ENCODE measurements around the gene MARCHF7. TPM values are rescaled to one million over a fixed set of nuclear protein-coding genes. Genes with fewer than 3 reads are reported as not detected.
"Not testable (repeated sequence)": the region's sequence is repeated elsewhere in the genome, so short reads cannot be mapped to it uniquely, and the experiment has no call there.

Gene MARCHF7
- total RNA-seq, 4 donors from 2014 or later, result 101 to 132 (median 103) TPM

GRCh38 chr2:159738509-159739390, 26.4 kb downstream of the MARCHF7 start:
- H3K27me3 ChIP-seq, result no peaks in the 10 kb centered on the region
- WGBS, 2 donors, result 83 to 90% methylated on average over 7 to 13 of the region's 15 CpGs
- no peaks in the 10 kb centered on the region for H3K9me3 ChIP-seq
- intact Hi-C loops (cut with DNase I), result no loop called here
- DNase-seq, result no peak
- no peak for TF ChIP-seq POLR2A (IDR thresholded peaks at IDR 0.05)
- TF ChIP-seq CTCF (IDR thresholded peaks at IDR 0.05), result no peak
- no peak overlapping the region for H3K27ac ChIP-seq
- no peak overlapping the region for H3K4me3 ChIP-seq
- H3K4me1 ChIP-seq, result peaks cover 0 to 34% (median 9%) of the 10 kb centered on the region in 3 donors
- peaks cover 0 to 94% (median 23%) of the 10 kb centered on the region in 3 donors for H3K36me3 ChIP-seq

GRCh38 chr2:159742846-159743245, 30.5 kb downstream of the MARCHF7 start:
- Histone ChIP-seq H3K27me3 (no peaks in the 10 kb centered on the region), H3K36me3 (peaks cover 3 to 94% (median 34%) of the 10 kb centered on the region in 3 donors), H3K4me1 (no peaks in the 10 kb centered on the region), H3K9me3 (no peaks in the 10 kb centered on the region), H3K27ac (no peak overlapping the region), H3K4me3 (no peak overlapping the region)
- DNase-seq, result no peak
- 84 to 90% methylated on average over 6 of the region's 6 CpGs for WGBS, 2 donors
- intact Hi-C loops (cut with DNase I), result no loop called here
- TF ChIP-seq CTCF (IDR thresholded peaks at IDR 0.05), result no peak
- TF ChIP-seq POLR2A (IDR thresholded peaks at IDR 0.05), result no peak

- WGBS, 2 donors, result 60 to 63% methylated on average over 3 of the region's 3 CpGs
- Histone ChIP-seq H3K9me3 (no peaks in the 10 kb centered on the region), H3K36me3 (peaks cover 13 to 94% (median 35%) of the 10 kb centered on the region in 3 donors), H3K27ac (no peak overlapping the region), H3K4me1 (no peaks in the 10 kb centered on the region), H3K4me3 (no peak overlapping the region), H3K27me3 (no peaks in the 10 kb centered on the region)
- intact Hi-C loops (cut with DNase I), result no loop called here
- no peak for TF ChIP-seq CTCF (IDR thresholded peaks at IDR 0.05)
- no peak for TF ChIP-seq POLR2A (IDR thresholded peaks at IDR 0.05)
- no peak for DNase-seq
Measured at GRCh38 chr2:159744363-159744762, 32.1 kb downstream of the MARCHF7 start.

DNA sequence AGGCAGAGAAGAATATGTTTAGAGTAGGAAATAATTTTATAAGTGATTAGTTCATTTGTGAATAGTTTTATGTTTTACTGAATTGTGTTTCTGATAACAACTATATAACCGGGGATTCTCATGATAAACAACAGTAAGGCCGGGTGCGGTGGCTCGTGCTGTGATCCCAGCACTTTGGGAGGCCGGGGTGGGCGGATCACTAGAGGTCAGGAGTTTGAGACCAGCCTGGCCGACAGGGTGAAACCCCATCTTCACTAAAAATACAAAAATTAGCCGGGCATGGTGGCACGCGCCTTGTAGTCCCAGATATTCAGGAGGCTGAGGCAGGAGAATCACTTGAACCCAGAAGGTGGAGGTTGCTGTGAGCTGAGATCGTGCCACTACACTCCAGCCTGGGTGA, 32.9 kb downstream of the MARCHF7 start:
- H3K27me3 ChIP-seq; intact Hi-C loops (cut with DNase I); H3K4me1 ChIP-seq; H3K27ac ChIP-seq; H3K9me3 ChIP-seq; H3K4me3 ChIP-seq; DNase-seq: not testable (repeated sequence)
- 95 to 97% methylated on average over 10 to 11 of the region's 11 CpGs for WGBS, 2 donors
- H3K36me3 ChIP-seq, result peaks cover 13 to 97% (median 40%) of the 10 kb centered on the region in 3 donors

DNA sequence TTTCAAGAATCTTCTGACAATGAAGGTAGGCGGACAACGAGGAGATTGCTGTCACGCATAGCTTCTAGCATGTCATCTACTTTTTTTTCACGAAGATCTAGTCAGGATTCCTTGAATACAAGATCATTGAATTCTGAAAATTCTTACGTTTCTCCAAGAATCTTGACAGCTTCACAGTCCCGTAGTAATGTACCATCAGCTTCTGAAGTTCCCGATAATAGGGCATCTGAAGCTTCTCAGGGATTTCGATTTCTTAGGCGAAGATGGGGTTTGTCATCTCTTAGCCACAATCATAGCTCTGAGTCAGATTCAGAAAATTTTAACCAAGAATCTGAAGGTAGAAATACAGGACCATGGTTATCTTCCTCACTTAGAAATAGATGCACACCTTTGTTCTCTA, 35.8 kb downstream of the MARCHF7 start:
- no peak for TF ChIP-seq CTCF (IDR thresholded peaks at IDR 0.05)
- TF ChIP-seq POLR2A (IDR thresholded peaks at IDR 0.05), result no peak
- peaks cover 13 to 98% (median 36%) of the 10 kb centered on the region in 3 donors for H3K36me3 ChIP-seq
- no peak overlapping the region for H3K4me3 ChIP-seq
- intact Hi-C loops (cut with DNase I), result no loop called here
- 96 to 98% methylated on average over 9 of the region's 9 CpGs for WGBS, 2 donors
- H3K27ac ChIP-seq, result no peak overlapping the region
- H3K27me3 ChIP-seq, result no peaks in the 10 kb centered on the region
- no peak for DNase-seq
- H3K9me3 ChIP-seq, result no peaks in the 10 kb centered on the region
- H3K4me1 ChIP-seq, result no peaks in the 10 kb centered on the region

Data from esophagus squamous epithelium (tissue), 5 donors.